BE2C (cell line): ENCODE data around the gene FFAR2.
"Not testable (repeated sequence)": the region's sequence is repeated elsewhere in the genome, so short reads cannot be mapped to it uniquely, and the experiment has no call there.

ENCODE experiments used
- DNase-seq: peaks from one replicate; pipeline ENCODE4 v3.0.0-alpha.2; 2020
- H3K27me3 ChIP-seq: fragments of 250-450 bp; sonication (Bioruptor Pico); 2 replicates; pipeline ENCODE4 v1.5.1; 2020; ENCODE audit warnings: mild to moderate bottlenecking
- H3K36me3 ChIP-seq: fragments of 250-450 bp; sonication (Bioruptor Pico); 2 replicates; pipeline ENCODE4 v1.5.1; 2020; ENCODE audit warnings: mild to moderate bottlenecking
- H3K4me1 ChIP-seq: fragments of 250-450 bp; sonication (Bioruptor Pico); 2 replicates; pipeline ENCODE4 v1.5.1; 2020
- H3K4me3 ChIP-seq: 2 replicates; pipeline ENCODE4 v1.5.1; 2011; ENCODE audit warnings: low read depth, low read length
- H3K9me3 ChIP-seq: fragments of 250-450 bp; sonication (Bioruptor Pico); 2 replicates; pipeline ENCODE4 v1.5.1; 2020
- CTCF ChIP-seq: IDR thresholded peaks from 2 replicates; pipeline ENCODE4 v1.5.1; 2012; ENCODE audit warnings: mild to moderate bottlenecking, low read depth, low read length

The FFAR2 gene

GRCh38 chr19:35471946-35472345 is 23.9 kb downstream of the FFAR2 start:
- Histone ChIP-seq H3K4me3 (no peak overlapping the region), H3K27me3 (no peaks in the 10 kb centered on the region), H3K9me3 (no peaks in the 10 kb centered on the region), H3K4me1 (peaks cover 13% of the 10 kb centered on the region), H3K36me3 (no peaks in the 10 kb centered on the region)
- TF ChIP-seq CTCF = no peak
- no peak for DNase-seq

GRCh38 chr19:35474104-35474503 is 26.0 kb downstream of the FFAR2 start:
- no peak for DNase-seq
- no peaks in the 10 kb centered on the region for H3K36me3 ChIP-seq
- H3K9me3 ChIP-seq = no peaks in the 10 kb centered on the region
- peaks cover 4% of the 10 kb centered on the region; the same call in 1 of the 2 replicates for H3K4me1 ChIP-seq
- H3K4me3 ChIP-seq = no peak overlapping the region
- TF ChIP-seq CTCF = no peak
- no peaks in the 10 kb centered on the region for H3K27me3 ChIP-seq

GRCh38 chr19:35474594-35474993 is 26.5 kb downstream of the FFAR2 start:
- H3K4me3 ChIP-seq, H3K9me3 ChIP-seq, H3K27me3 ChIP-seq: not testable (repeated sequence)

GRCh38 chr19:35476149-35476548 is 28.1 kb downstream of the FFAR2 start:
- Histone ChIP-seq H3K27me3 (no peaks in the 10 kb centered on the region), H3K36me3 (no peaks in the 10 kb centered on the region), H3K4me3 (no peak overlapping the region), H3K4me1 (peaks cover 4% of the 10 kb centered on the region; the same call in 1 of the 2 replicates), H3K9me3 (no peaks in the 10 kb centered on the region)
- peak; percentile 36 for TF ChIP-seq CTCF
- no peak for DNase-seq

More at GRCh38 chr19:35474594-35474993, 26.5 kb downstream of the FFAR2 start:
- not testable (repeated sequence) for H3K4me1 ChIP-seq, H3K36me3 ChIP-seq, DNase-seq

- Histone ChIP-seq H3K4me1 (peaks cover 4% of the 10 kb centered on the region; the same call in 1 of the 2 replicates), H3K4me3 (peak overlapping the region; percentile 42), H3K9me3 (no peaks in the 10 kb centered on the region), H3K36me3 (no peaks in the 10 kb centered on the region), H3K27me3 (no peaks in the 10 kb centered on the region)
- TF ChIP-seq CTCF = peak; percentile 58
- DNase-seq = peak; percentile 59
Observed at GRCh38 chr19:35478794-35479677, 31.0 kb downstream of the FFAR2 start.

- no peak for TF ChIP-seq CTCF
- H3K36me3 ChIP-seq = no peaks in the 10 kb centered on the region
- H3K4me3 ChIP-seq = no peak overlapping the region
- H3K9me3 ChIP-seq = no peaks in the 10 kb centered on the region
- peaks cover 21% of the 10 kb centered on the region for H3K4me1 ChIP-seq
- H3K27me3 ChIP-seq = no peaks in the 10 kb centered on the region
- DNase-seq = no peak
Observed at GRCh38 chr19:35483089-35483488, 35.0 kb downstream of the FFAR2 start.
